GM12891 (cell line): Measurements from ENCODE around the gene SPOP.
"Not testable (repeated sequence)": the region's sequence is repeated elsewhere in the genome, so short reads cannot be mapped to it uniquely, and the experiment has no call there.

Experiments used
- DNase-seq: peaks from one replicate; pipeline ENCODE4 v3.0.0; 2011; ENCODE audit warnings: low spot score; ENCODE audit not compliant: insufficient read length
- FAIRE-seq: peaks from 2 replicates; lab custom pipeline; 2011; peaks lifted over from hg19 to GRCh38; lab: Jason Lieb, UNC
- PAX5 ChIP-seq: IDR thresholded peaks from 2 replicates; pipeline ENCODE4 v1.6.1; 2011; ENCODE audit warnings: low read length, moderate library complexity, mild to moderate bottlenecking; ENCODE audit not compliant: insufficient read depth, severe bottlenecking
- POLR2A ChIP-seq: IDR thresholded peaks from 2 replicates; pipeline ENCODE4 v1.6.1; 2011; ENCODE audit warnings: low read depth, low read length, control low read depth
- POLR2AphosphoS5 ChIP-seq: IDR thresholded peaks from 2 replicates; pipeline ENCODE4 v1.6.1; 2011; ENCODE audit warnings: low read depth, low read length, control low read depth
- POU2F2 ChIP-seq: IDR thresholded peaks from 2 replicates; pipeline ENCODE4 v1.6.1; 2011; ENCODE audit warnings: low read depth, mild to moderate bottlenecking, control low read depth, low read length, moderate library complexity
- SPI1 ChIP-seq: IDR thresholded peaks from 2 replicates; pipeline ENCODE4 v1.6.1; 2011; ENCODE audit warnings: low read depth, low read length, control low read depth
- TAF1 ChIP-seq: IDR thresholded peaks from 2 replicates; pipeline ENCODE4 v1.6.1; 2011; ENCODE audit warnings: low read depth, low read length, control low read depth

The SPOP gene

GRCh38 chr17:49681106-49681979 lies 3.4 kb upstream of the SPOP start:
- FAIRE-seq (no peak), DNase-seq (no peak)
- TF ChIP-seq POLR2A: no peak
- TF ChIP-seq POLR2AphosphoS5: no peak
- TF ChIP-seq POU2F2: no peak

- no peak for DNase-seq
- TF ChIP-seq POLR2AphosphoS5 (no peak), POU2F2 (no peak), PAX5 (no peak), TAF1 (no peak), POLR2A (no peak), SPI1 (no peak)
- FAIRE-seq: no peak
These were observed 2.4 kb upstream of the SPOP start for GRCh38 chr17:49680314-49680713.

DNA sequence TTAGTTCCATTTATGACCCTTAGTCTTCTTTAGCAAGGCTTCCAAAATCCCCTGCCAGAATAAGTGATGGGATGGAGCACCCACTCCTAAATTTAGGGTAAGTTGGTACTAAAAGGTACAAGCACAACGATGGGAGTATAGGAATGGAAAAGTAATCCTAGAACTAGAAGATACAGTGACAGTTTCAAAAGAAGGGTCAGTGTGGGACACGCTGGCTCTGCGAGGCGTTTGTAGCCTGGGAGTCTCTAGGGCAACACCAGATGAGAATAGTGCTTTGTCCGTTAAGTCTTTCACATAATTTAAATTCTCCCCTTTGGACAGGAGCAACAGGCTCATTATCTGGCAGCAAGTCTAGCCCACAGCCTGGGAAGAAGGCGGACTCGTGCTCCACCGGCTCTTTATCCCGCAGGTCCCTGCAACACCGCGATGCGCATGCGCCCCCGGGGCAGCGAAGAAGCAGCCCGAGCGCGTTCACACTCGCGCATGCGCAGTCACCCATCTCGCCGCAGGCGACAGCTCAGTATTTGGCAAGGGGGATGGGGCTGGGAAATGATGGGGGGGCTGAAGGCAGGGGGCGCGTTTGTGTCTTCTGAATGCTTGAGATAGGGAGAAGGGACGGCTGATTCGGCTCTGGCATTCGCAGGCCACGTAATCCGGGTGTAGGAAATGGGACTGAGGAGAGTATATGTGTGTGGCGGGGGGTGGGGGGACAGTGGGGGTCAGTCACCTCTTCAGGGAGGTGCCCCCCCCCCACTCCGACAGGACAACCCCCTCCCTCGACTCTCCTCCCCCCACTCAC lies 564 bp downstream of the SPOP start:
- no peak for FAIRE-seq
- DNase-seq: peak; percentile 88
- TF ChIP-seq PAX5 (no peak), POLR2AphosphoS5 (peak; percentile 42; the same call in 1 of the 2 replicates)

GRCh38 chr17:49676276-49676868 lies 1.5 kb downstream of the SPOP start:
- DNase-seq: peak; percentile 68
- FAIRE-seq: peak; percentile 74
- TF ChIP-seq PAX5 (no peak), POLR2A (no peak), POLR2AphosphoS5 (no peak), SPI1 (peak; percentile 99), POU2F2 (no peak)

DNA sequence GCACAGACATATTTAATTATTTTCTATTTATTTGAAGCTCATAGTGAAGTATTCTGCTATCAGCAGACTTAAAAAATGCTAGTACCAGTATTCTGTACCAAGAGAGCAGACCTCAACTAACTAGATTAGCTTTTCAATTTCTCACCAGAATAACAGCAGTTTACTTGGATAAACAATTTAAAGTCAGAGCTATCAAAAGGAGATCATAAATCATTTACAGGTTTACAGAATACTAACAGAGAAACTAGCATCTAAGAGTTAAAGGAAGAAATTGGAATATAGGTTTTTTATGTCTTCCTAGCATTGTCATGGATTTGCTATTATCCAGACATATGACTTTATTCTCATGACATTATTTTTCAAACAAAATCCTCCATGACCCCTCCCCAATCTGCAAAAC lies 3.4 kb downstream of the SPOP start:
- FAIRE-seq (no peak), DNase-seq (no peak)
- TF ChIP-seq POLR2A (no peak), SPI1 (no peak), TAF1 (no peak), POU2F2 (no peak), POLR2AphosphoS5 (no peak), PAX5 (no peak)

GRCh38 chr17:49673679-49674078 lies 4.2 kb downstream of the SPOP start:
- not testable (repeated sequence) for FAIRE-seq, DNase-seq

DNA sequence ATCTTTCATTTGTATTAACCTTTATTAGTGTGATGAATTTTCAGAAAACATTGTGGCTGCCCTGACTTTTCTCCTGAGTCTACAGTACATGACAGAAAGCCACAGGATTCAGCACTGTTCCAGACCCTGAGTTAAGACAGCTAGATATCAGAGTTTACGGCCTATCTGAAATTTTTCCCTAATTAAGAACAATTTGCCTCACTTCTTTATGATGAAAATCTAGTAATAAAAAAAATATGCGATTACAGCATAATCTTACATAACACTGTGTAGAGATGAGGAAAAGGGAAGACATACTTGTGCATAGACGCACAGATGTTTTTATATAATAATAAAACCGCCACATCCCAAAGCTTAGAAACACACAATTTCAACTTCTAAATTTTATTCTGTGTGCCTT lies 7.3 kb downstream of the SPOP start:
- FAIRE-seq (no peak), DNase-seq (no peak)
- TF ChIP-seq SPI1: no peak
- no peak for TF ChIP-seq PAX5
- no peak for TF ChIP-seq POLR2A
- no peak for TF ChIP-seq TAF1
- no peak for TF ChIP-seq POU2F2
- TF ChIP-seq POLR2AphosphoS5: no peak

GRCh38 chr17:49670002-49670401 lies 7.9 kb downstream of the SPOP start:
- DNase-seq: no peak
- TF ChIP-seq PAX5: no peak
- no peak for TF ChIP-seq POLR2A
- TF ChIP-seq POLR2AphosphoS5: no peak
- TF ChIP-seq TAF1: no peak
- TF ChIP-seq POU2F2: no peak
- TF ChIP-seq SPI1: no peak
- no peak for FAIRE-seq

DNA sequence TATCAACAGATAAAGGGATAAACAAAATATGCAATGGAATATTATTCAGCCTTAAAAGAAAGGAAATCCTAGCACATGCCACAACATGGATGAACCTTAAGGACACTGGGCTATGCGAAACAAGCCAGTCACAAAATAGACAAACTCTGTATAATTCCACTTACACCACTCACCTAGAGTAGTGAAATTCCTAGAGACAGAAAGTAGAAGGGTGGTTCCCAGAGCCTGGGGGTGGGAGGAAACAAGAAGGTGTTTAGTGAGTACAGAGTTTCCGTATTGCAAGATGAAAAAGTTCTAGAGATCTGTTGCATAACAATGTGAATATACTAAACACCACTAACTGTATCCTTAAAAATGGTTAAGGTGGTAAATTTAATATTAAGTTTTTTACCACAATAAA lies 10.0 kb downstream of the SPOP start:
- TF ChIP-seq TAF1 (no peak), POLR2AphosphoS5 (no peak), PAX5 (no peak), POLR2A (no peak), SPI1 (no peak), POU2F2 (no peak)
- FAIRE-seq: peak; percentile 9
- no peak for DNase-seq
